ENCODE data around the gene ARMC2.

The ARMC2 gene

GRCh38 chr6:108806171-108806570 lies 42.1 kb upstream of the ARMC2 start:
- Histone ChIP-seq H3K9me3 (ENCODE audit: control insufficient read depth, insufficient read depth, low read length) (no peaks in the 10 kb centered on the region), H4K20me1 (ENCODE audit: control insufficient read depth, insufficient read depth, low read depth, low read length) (no peaks in the 10 kb centered on the region), H3K9me2 (replicated peaks; ENCODE audit: control insufficient read depth, low read length) (no peaks in the 10 kb centered on the region), H3F3A (ENCODE audit: control insufficient read depth, insufficient read depth) (no peaks in the 10 kb centered on the region), H3K4me2 (ENCODE audit: low read length) (no peak overlapping the region), H3K27me3 (ENCODE audit: control insufficient read depth, low read length) (peaks cover 2% of the 10 kb centered on the region), H3K4me3 (ENCODE audit: low read length) (no peak overlapping the region), H3K4me1 (ENCODE audit: control insufficient read depth, low read length) (peaks cover 8% of the 10 kb centered on the region), H3K36me3 (ENCODE audit: control insufficient read depth, low read length) (no peaks in the 10 kb centered on the region), H3K27ac (ENCODE audit: low read depth, low read length) (no peak overlapping the region), H3K79me2 (ENCODE audit: control insufficient read depth, low read length) (no peaks in the 10 kb centered on the region)
- TF ChIP-seq CTCF (IDR thresholded peaks at IDR 0.05; ENCODE audit: low read depth, low read length, poor library complexity, severe bottlenecking) (no peak), EZH2phosphoT487 (IDR thresholded peaks at IDR 0.05; ENCODE audit: borderline replicate concordance, low read length) (no peak)

- Histone ChIP-seq H3K36me3 (ENCODE audit: control insufficient read depth, low read length) (no peaks in the 10 kb centered on the region), H4K20me1 (ENCODE audit: control insufficient read depth, insufficient read depth, low read depth, low read length) (no peaks in the 10 kb centered on the region), H3K9me3 (ENCODE audit: control insufficient read depth, insufficient read depth, low read length) (no peaks in the 10 kb centered on the region), H3K4me1 (ENCODE audit: control insufficient read depth, low read length) (peaks cover 8% of the 10 kb centered on the region), H3K79me2 (ENCODE audit: control insufficient read depth, low read length) (no peaks in the 10 kb centered on the region), H3K9me2 (replicated peaks; ENCODE audit: control insufficient read depth, low read length) (no peaks in the 10 kb centered on the region), H3K27ac (ENCODE audit: low read depth, low read length) (no peak overlapping the region), H3K4me3 (ENCODE audit: low read length) (no peak overlapping the region), H3K4me2 (ENCODE audit: low read length) (no peak overlapping the region), H3K27me3 (ENCODE audit: control insufficient read depth, low read length) (no peaks in the 10 kb centered on the region), H3F3A (ENCODE audit: control insufficient read depth, insufficient read depth) (no peaks in the 10 kb centered on the region)
- TF ChIP-seq CTCF (IDR thresholded peaks at IDR 0.05; ENCODE audit: low read depth, low read length, poor library complexity, severe bottlenecking) (no peak), EZH2phosphoT487 (IDR thresholded peaks at IDR 0.05; ENCODE audit: borderline replicate concordance, low read length) (no peak)
These were observed 41.6 kb upstream of the ARMC2 start for GRCh38 chr6:108806665-108807064.

GRCh38 chr6:108807928-108808327 lies 40.3 kb upstream of the ARMC2 start:
- no peaks in the 10 kb centered on the region for H3K27me3 ChIP-seq (ENCODE audit: control insufficient read depth, low read length)
- H3K9me2 ChIP-seq (replicated peaks; ENCODE audit: control insufficient read depth, low read length) = no peaks in the 10 kb centered on the region
- TF ChIP-seq EZH2phosphoT487 (IDR thresholded peaks at IDR 0.05; ENCODE audit: borderline replicate concordance, low read length) (no peak), CTCF (IDR thresholded peaks at IDR 0.05; ENCODE audit: low read depth, low read length, poor library complexity, severe bottlenecking) (no peak)
- H3K4me2 ChIP-seq (ENCODE audit: low read length) = no peak overlapping the region
- no peaks in the 10 kb centered on the region for H3K36me3 ChIP-seq (ENCODE audit: control insufficient read depth, low read length)
- peaks cover 8% of the 10 kb centered on the region for H3K4me1 ChIP-seq (ENCODE audit: control insufficient read depth, low read length)
- H4K20me1 ChIP-seq (ENCODE audit: control insufficient read depth, insufficient read depth, low read depth, low read length) = no peaks in the 10 kb centered on the region
- H3K4me3 ChIP-seq (ENCODE audit: low read length) = no peak overlapping the region
- no peaks in the 10 kb centered on the region for H3K79me2 ChIP-seq (ENCODE audit: control insufficient read depth, low read length)
- H3K9me3 ChIP-seq (ENCODE audit: control insufficient read depth, insufficient read depth, low read length) = no peaks in the 10 kb centered on the region
- H3F3A ChIP-seq (ENCODE audit: control insufficient read depth, insufficient read depth) = no peaks in the 10 kb centered on the region
- no peak overlapping the region for H3K27ac ChIP-seq (ENCODE audit: low read depth, low read length)

GRCh38 chr6:108809211-108809610 lies 39.0 kb upstream of the ARMC2 start:
- no peak overlapping the region for H3K4me2 ChIP-seq (ENCODE audit: low read length)
- H3K79me2 ChIP-seq (ENCODE audit: control insufficient read depth, low read length) = no peaks in the 10 kb centered on the region
- H3K4me3 ChIP-seq (ENCODE audit: low read length) = no peak overlapping the region
- peaks cover 8% of the 10 kb centered on the region for H3K4me1 ChIP-seq (ENCODE audit: control insufficient read depth, low read length)
- no peaks in the 10 kb centered on the region for H3F3A ChIP-seq (ENCODE audit: control insufficient read depth, insufficient read depth)
- H4K20me1 ChIP-seq (ENCODE audit: control insufficient read depth, insufficient read depth, low read depth, low read length) = no peaks in the 10 kb centered on the region
- no peaks in the 10 kb centered on the region for H3K27me3 ChIP-seq (ENCODE audit: control insufficient read depth, low read length)
- no peaks in the 10 kb centered on the region for H3K36me3 ChIP-seq (ENCODE audit: control insufficient read depth, low read length)
- TF ChIP-seq EZH2phosphoT487 (IDR thresholded peaks at IDR 0.05; ENCODE audit: borderline replicate concordance, low read length) (no peak), CTCF (IDR thresholded peaks at IDR 0.05; ENCODE audit: low read depth, low read length, poor library complexity, severe bottlenecking) (no peak)
- H3K9me3 ChIP-seq (ENCODE audit: control insufficient read depth, insufficient read depth, low read length) = no peaks in the 10 kb centered on the region
- no peaks in the 10 kb centered on the region for H3K9me2 ChIP-seq (replicated peaks; ENCODE audit: control insufficient read depth, low read length)
- H3K27ac ChIP-seq (ENCODE audit: low read depth, low read length) = no peak overlapping the region

Measured in DOHH2 (cell line).